NCI-H1694 treated with DMSO at 0.1 percent for 48 hours (cell line): ENCODE data around the gene LCA5.
"Not testable (repeated sequence)": the region's sequence is repeated elsewhere in the genome, so short reads cannot be mapped to it uniquely, and the experiment has no call there.

Experiments used
- DNase-seq: peaks from one replicate; lab custom pipeline; 2025; lab: John Stamatoyannopoulos, UW

The LCA5 gene

DNA sequence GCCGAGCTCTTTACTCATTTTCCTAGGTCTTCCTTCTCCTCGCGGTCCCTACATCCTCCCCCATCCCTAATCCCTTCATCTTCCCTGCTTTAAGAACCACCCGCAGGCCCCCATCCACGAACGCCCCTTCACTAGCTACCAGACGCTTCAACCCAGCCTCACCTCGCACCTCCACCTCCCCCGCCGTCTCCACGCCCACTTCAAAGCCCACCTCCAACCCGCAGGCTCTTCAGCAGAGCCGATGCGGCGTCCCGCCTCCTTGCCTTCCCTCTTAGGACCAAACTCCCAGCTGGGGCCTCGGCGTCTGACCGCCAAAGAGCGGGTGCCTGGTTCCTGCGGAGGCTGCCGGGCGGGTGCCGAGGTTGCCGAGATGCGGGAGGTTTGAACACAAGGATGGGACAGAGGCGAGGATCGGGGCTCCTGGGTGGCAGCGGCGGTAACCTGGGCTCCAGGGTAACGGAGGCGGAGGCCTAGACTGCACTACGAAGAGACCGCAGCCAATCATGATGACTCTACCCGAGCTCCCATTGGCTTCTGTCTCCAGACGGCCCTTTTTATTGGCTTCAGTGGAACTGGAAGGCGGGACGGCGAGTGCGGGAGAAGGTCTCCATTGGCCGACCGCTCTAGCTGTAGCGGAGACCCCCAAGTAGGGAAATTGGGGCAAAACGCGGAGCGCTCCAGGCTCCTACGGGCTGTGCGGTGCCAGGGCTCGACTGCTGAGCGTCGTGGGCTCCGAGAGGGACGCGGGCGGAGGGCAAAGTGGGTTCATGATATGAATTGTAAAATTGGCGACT, at the start of gene LCA5:
Gene LCA5 (minus strand): TSS at position 477 of the 794 bp plus-strand sequence. CDS start 18,536 bp downstream, outside the sequence.
- DNase-seq, result peak; percentile 95

- no peak for DNase-seq
Measured at GRCh38 chr6:79586548-79586947, 49.3 kb upstream of the LCA5 start.

DNA sequence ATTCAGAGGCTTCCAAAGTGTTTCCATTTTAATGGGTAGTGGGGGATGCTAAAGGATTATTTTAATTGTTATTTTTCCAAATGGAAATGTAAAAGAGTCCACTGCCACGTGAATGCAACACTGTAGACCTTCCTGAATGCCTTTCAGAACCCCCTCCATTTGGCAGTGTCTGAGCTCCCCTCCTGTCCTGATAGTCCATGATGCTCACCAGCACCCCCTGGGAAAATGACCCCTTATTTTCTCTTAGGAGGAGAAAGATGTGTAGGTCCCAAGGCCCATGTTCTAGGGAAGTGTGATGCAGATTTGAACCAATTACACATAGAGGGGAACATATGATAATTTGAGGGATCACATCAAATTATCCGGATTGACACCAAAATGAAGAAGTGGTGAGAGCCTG, 47.1 kb upstream of the LCA5 start:
- no peak for DNase-seq

DNA sequence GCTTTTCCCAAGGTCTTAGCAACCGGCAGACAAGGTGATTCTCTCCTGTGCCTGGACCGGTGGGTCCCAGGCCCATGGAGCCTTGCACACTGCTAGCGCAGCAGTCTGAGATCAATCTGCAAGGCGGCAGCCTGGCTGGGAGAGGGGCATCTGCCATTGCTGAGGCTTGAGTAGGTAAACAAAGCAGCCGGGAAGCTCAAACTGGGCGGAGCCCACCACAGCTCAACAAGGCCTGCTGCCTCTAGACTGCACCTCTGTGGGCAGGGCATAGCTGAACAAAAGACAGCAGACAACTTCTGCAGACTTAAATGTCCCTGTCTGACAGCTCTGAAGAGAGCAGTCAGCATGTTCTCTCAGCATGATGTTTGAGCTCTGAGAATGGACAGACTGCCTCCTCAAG, 40.7 kb upstream of the LCA5 start:
- DNase-seq, result not testable (repeated sequence)

DNA sequence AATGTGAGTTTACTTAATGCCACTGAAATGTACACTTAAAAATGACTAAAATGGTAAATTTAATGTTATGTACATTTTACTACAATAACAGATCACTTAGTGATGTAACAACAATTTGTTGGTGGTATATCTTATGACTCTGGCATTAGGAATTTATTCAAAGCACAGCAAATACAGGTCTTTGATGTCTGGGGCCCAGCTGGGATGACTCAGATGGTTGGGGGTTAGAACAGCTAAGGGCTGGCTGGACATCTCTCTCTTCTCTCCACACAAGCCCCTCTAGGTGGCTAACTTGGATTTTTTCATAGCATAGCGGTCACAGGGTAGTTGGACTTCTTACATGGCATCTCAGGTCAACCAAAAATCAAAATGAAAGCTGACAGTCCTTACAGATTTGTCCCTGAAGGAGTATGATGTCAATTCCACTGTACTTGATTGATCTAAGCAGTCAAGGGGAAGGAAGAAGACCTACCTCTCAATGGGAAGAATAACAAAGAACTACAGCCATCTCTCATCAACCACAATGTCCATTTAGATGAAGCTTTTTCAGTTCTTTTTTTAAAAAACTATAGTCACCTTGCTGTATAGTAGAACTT, 37.5 kb upstream of the LCA5 start:
- DNase-seq, result no peak

- no peak for DNase-seq
Measured at GRCh38 chr6:79574174-79574573, 36.9 kb upstream of the LCA5 start.

DNA sequence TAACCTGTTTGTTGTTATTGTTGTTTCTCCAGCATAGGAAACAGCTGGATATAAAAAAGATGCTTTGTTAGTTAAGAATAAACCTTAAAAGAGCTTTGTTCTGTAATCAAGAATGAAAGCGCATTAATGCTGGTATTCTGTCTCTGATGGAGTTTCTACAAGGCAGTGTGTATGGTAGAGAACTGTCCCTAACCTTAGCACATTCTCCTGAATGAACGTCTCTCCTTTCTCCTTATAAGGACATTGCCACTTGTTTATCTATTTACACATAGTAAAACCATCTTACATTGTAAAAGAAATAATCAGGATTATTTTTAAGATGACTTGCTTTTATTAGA, 33.8 kb upstream of the LCA5 start:
- DNase-seq, result no peak

DNA sequence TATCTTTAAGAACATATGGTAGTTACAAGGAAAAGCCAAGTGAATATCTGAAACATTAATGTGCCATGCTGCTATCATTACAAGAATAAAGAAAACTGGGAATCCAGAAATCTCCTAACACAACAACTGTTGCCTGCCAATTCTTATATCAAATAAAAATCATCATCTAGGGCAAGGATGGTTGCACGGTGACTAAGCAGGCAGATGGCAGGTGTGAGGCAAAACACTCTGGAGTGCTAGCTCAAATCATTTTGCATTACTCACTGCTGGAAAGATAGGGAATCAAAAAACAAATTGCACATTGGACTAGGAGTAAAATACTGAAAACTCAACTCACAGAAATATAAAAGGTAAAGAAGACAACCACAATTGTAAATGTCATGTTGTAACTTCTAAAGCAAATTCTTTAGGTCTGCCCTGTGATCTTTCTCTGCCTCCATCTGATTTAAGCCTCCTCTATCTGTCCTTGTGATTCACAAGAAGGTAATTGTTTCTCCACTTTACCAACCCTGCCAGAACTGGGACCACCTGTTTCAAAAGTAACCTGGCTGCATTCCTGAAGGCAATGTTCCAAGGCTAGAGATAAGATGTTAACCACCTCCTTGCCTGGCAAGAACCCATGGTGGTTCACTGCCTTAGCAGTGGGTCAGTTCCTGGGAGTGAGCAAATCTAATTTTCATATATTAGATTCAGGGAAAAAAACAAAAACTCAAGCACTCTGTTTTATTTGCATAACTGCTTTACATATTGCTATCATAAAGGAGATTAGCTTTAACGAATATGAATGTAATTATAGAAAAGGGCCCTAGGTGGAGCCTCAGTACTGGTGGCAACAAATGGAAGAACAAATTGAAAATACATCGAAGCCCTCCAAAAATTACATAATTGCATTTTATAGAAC, 33.1 kb upstream of the LCA5 start:
- peak; percentile 78 for DNase-seq

DNA sequence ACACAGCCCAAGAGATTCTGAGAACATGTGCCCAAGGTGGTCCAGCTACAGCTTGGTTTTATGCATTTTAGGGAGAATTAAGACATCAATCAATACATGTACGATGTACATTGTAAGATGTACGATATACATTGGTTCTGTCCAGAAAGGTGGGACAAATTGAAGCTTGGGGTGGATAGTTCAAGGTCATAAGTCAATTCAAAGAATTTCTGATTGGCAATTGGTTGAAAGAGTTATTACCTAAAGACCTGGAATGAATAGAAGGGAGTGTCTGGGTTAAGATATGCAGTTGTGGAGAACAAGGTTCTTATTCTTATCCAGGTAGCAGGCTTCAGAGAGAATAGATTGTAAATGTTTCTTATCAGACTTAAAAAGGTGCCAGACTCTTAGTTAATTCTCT, 31.8 kb upstream of the LCA5 start:
- no peak for DNase-seq

- DNase-seq, result no peak
Measured at GRCh38 chr6:79564636-79565035, 27.4 kb upstream of the LCA5 start.

- no peak for DNase-seq
Measured at GRCh38 chr6:79559706-79560105, 22.5 kb upstream of the LCA5 start.

DNA sequence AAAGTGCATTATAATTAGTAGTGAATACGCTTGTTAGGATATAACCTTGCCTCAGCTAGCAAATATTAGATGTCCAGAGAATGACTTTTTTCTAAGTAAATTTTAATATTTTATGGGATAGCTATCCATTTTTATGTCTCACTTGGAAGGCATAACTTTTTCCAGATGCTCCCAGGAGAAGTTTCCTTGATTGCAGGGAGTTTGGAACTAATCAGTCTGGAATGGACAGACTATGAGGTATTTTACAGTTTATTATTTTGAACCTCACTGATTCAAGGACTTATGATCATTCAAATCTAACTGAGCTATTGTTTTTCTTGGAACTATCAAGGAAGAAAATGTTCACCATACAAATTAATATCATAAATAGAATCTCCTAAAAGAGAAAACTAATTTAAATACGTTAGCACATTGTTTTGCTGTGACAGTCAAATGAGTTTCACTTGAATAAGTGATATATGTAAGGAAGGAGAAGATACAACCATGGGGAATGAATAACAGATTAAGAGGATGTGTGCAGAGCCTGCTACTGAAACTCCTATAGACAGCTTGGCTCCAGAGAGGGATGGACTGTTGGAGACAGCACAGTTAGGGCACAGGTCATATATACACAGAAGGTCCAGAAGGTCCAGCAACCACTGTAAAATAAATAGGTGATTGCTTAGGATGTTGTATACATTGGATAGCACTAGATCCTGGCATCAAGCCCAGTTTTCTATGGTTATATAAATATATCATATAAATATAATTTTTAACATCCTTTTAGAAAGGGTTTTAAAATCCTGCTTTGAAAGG, 20.6 kb upstream of the LCA5 start:
- no peak for DNase-seq

GRCh38 chr6:79554305-79554704, 17.1 kb upstream of the LCA5 start:
- DNase-seq, result no peak

- no peak for DNase-seq
Measured at GRCh38 chr6:79551401-79551800, 14.2 kb upstream of the LCA5 start.

GRCh38 chr6:79548304-79548703, 11.1 kb upstream of the LCA5 start:
- DNase-seq, result no peak

GRCh38 chr6:79546186-79546585, 9.0 kb upstream of the LCA5 start:
- DNase-seq, result no peak

- DNase-seq, result peak; percentile 77
Measured at GRCh38 chr6:79544939-79545450, 7.8 kb upstream of the LCA5 start.

DNA sequence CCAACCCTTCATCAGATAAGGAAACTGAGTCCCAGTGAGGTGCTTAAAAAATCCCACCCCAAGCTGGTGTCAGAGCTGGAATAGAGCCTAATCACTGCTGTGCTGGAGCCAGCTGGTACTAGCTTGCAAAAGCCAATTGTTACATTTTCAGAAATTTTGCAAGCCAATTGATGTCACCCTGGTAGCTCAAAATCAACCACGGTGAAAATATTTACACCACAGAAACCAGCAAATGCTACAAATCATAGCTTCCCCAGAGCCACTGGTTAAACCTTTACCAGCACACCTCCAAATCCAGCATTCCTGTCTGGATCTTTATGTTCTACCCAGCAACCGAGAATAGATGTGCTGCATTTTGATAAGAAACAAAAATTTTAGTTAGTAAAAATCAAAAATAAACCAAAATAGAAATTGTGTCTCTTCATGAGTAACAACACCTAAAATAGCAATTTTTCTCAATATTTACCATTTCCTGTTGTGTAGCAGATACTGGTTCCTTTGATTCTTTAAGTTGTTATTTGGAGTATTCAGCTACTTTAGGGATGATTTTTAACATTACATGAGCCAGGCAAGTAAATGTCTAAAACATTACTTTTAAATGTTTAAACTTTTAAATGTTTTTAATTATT, 7.2 kb upstream of the LCA5 start:
- peak; percentile 41 for DNase-seq

DNA sequence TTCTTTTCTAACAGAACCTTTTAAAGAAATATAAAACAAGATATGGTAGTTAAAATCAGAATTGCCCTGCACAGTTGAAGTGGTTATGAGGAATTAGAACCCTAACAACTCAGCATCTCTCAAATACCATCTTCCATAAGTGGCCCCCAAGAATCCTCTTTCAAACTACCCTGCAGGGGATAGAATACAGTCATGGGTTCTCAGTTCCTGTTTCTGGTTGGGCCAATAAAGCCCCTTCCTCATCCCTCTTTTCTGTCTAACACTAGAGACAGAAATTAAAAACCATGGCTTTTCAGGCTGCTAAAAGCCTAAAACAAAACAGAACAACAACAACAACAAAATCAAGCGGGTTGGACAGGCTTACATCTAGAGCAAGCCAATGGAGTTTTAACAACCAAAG, 6.7 kb upstream of the LCA5 start:
- DNase-seq, result no peak

- no peak for DNase-seq
Measured at GRCh38 chr6:79543411-79543810, 6.2 kb upstream of the LCA5 start.
